PC-9 (cell line): ENCODE data around the gene RNF44.

ENCODE experiments used
- EZH2 ChIP-seq: fragments of 200-600 bp; sonication (generic); IDR thresholded peaks from 2 replicates; pipeline ENCODE4 v1.8.0; 2017; ENCODE audit warnings: antibody characterized with exemption, low read depth
- TF ChIP-seq, protein P1 (sequence below): fragments of 200-600 bp; sonication (generic); conservative IDR thresholded peaks from 2 replicates; pipeline ENCODE4 v1.6.1; 2017; ENCODE audit warnings: mixed run types, antibody characterized with exemption, mild to moderate bottlenecking, moderate library complexity

DNA sequence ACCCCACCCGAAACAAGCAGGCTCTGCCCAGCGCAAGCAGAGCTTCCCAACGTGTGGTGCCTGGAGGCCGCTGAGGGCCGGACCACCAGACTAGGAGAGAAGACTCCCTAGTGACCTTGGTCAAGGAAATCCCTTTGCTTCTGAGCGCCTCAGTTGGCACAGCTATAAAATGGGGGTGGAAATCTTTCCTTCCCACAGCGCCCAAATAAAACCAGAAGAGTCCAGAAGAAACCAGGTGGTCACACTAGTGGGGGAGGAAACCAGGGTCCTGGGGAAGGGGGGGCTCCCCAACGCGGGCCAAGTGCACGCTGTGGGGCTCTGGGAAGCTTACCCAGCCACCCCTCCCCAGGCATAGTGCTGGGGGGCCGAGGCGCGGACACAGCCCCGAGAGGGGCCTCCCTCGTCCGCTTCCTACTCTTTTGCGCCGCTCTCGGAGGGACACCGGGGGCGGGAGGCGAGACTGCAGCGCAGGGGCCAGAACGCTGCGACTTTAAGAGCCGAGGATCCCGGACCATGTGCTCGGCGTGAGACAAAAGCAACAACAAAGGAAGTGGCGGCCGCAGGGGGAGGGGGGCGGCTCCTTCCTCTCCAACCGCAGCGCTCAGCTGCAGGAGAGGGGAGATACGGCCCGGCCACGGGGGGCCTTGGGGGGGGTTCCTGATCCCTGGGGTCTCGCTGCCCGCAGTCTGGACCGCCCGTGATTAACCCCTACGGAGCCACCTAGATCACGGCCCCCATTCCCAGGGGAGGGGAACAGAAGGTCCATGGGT is 885 bp downstream of the RNF44 start:
- TF ChIP-seq, protein P1, sequence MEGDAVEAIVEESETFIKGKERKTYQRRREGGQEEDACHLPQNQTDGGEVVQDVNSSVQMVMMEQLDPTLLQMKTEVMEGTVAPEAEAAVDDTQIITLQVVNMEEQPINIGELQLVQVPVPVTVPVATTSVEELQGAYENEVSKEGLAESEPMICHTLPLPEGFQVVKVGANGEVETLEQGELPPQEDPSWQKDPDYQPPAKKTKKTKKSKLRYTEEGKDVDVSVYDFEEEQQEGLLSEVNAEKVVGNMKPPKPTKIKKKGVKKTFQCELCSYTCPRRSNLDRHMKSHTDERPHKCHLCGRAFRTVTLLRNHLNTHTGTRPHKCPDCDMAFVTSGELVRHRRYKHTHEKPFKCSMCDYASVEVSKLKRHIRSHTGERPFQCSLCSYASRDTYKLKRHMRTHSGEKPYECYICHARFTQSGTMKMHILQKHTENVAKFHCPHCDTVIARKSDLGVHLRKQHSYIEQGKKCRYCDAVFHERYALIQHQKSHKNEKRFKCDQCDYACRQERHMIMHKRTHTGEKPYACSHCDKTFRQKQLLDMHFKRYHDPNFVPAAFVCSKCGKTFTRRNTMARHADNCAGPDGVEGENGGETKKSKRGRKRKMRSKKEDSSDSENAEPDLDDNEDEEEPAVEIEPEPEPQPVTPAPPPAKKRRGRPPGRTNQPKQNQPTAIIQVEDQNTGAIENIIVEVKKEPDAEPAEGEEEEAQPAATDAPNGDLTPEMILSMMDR: no peak
- TF ChIP-seq EZH2: no peak
